NCI-H2227 (cell line): ENCODE results near the gene PCED1B.
"Not testable (repeated sequence)": the region's sequence is repeated elsewhere in the genome, so short reads cannot be mapped to it uniquely, and the experiment has no call there.

Experiments
- DNase-seq: peaks from one replicate; lab custom pipeline; 2025; ENCODE audit not compliant: unreplicated experiment; lab: John Stamatoyannopoulos, UW

The PCED1B gene

GRCh38 chr12:47205532-47206449 lies 126.4 kb downstream of the PCED1B start:
- no peak for DNase-seq

GRCh38 chr12:47206450-47207339 lies 127.3 kb downstream of the PCED1B start:
- DNase-seq = no peak

GRCh38 chr12:47207340-47207717 lies 127.9 kb downstream of the PCED1B start:
- DNase-seq = no peak

GRCh38 chr12:47207829-47208248 lies 128.4 kb downstream of the PCED1B start:
- no peak for DNase-seq

- DNase-seq = no peak
Observed at GRCh38 chr12:47209014-47209413, 129.6 kb downstream of the PCED1B start.

GRCh38 chr12:47210776-47211175 lies 131.4 kb downstream of the PCED1B start:
- DNase-seq = no peak

GRCh38 chr12:47212701-47213039 lies 133.2 kb downstream of the PCED1B start:
- DNase-seq = no peak

- DNase-seq = no peak
Observed at GRCh38 chr12:47213396-47213795, 134.0 kb downstream of the PCED1B start.

GRCh38 chr12:47214001-47214619 lies 134.7 kb downstream of the PCED1B start:
- DNase-seq = no peak

- DNase-seq = no peak
Observed at GRCh38 chr12:47214771-47215170, 135.3 kb downstream of the PCED1B start.

- no peak for DNase-seq
Observed at GRCh38 chr12:47216150-47216677, 136.8 kb downstream of the PCED1B start.

- DNase-seq = not testable (repeated sequence)
Observed at GRCh38 chr12:47217595-47217869, 138.1 kb downstream of the PCED1B start.

GRCh38 chr12:47218191-47218654 lies 138.8 kb downstream of the PCED1B start:
- no peak for DNase-seq

- DNase-seq = no peak
Observed at GRCh38 chr12:47219243-47219642, 139.8 kb downstream of the PCED1B start.

GRCh38 chr12:47221256-47222023 lies 142.0 kb downstream of the PCED1B start:
- no peak for DNase-seq

GRCh38 chr12:47222520-47223030 lies 143.2 kb downstream of the PCED1B start:
- no peak for DNase-seq

- DNase-seq = no peak
Observed at GRCh38 chr12:47223031-47223847, 143.8 kb downstream of the PCED1B start.

GRCh38 chr12:47223848-47224213 lies 144.4 kb downstream of the PCED1B start:
- DNase-seq = no peak

GRCh38 chr12:47224563-47225133 lies 145.2 kb downstream of the PCED1B start:
- DNase-seq = no peak
